Hippocampal formation (tissue), 2 donors: ENCODE measurements around the gene STX11.

ENCODE experiments used
- DNase-seq, 2 donors: peaks; one replicate each; lab custom pipeline; 2025; lab: John Stamatoyannopoulos, UW

STX11 gene

GRCh38 chr6:144214622-144215401 is 64.5 kb downstream of the STX11 start:
- DNase-seq = no peak

GRCh38 chr6:144215402-144215931 is 65.2 kb downstream of the STX11 start:
- peak in 1 of 2 donors; percentile 36 for DNase-seq

- DNase-seq = peak; percentile 88 to 96
Observed at GRCh38 chr6:144215932-144216667, 65.8 kb downstream of the STX11 start.

GRCh38 chr6:144216668-144217218 is 66.4 kb downstream of the STX11 start:
- DNase-seq = no peak

- DNase-seq = no peak
Observed at GRCh38 chr6:144217264-144217663, 66.9 kb downstream of the STX11 start.

GRCh38 chr6:144217797-144218196 is 67.5 kb downstream of the STX11 start:
- DNase-seq = no peak

- peak in 1 of 2 donors; percentile 76 for DNase-seq
Observed at GRCh38 chr6:144219056-144219685, 68.9 kb downstream of the STX11 start.

- no peak for DNase-seq
Observed at GRCh38 chr6:144220031-144220790, 69.9 kb downstream of the STX11 start.

GRCh38 chr6:144223686-144224085 is 73.4 kb downstream of the STX11 start:
- no peak for DNase-seq

GRCh38 chr6:144231721-144232120 is 81.4 kb downstream of the STX11 start:
- no peak for DNase-seq

GRCh38 chr6:144232176-144232831 is 82.0 kb downstream of the STX11 start:
- DNase-seq = no peak

- DNase-seq = no peak
Observed at GRCh38 chr6:144232832-144233230, 82.5 kb downstream of the STX11 start.

GRCh38 chr6:144234399-144234798 is 84.1 kb downstream of the STX11 start:
- no peak for DNase-seq

GRCh38 chr6:144234935-144235334 is 84.6 kb downstream of the STX11 start:
- DNase-seq = no peak
